Vagina (tissue), 2 donors: ENCODE results near the gene RB1. TPM values are rescaled to one million over a fixed set of nuclear protein-coding genes. Genes with fewer than 3 reads are reported as not detected.

Experiments used
- DNase-seq, 2 donors: peaks; one replicate each; pipeline ENCODE4 v3.0.0-alpha.2; 2017; ENCODE audit errors: extremely low spot score in 2 of 2
- H3K27ac ChIP-seq: fragments of 200-600 bp; sonication (generic); one replicate; pipeline ENCODE4 v1.5.1; 2019
- H3K27me3 ChIP-seq: fragments of 200-600 bp; sonication (generic); one replicate; pipeline ENCODE4 v1.5.1; 2019
- H3K36me3 ChIP-seq, 2 donors: fragments of 200-600 bp; sonication (generic); one replicate each; pipeline ENCODE4 v1.5.1; 2017 to 2019
- H3K4me1 ChIP-seq: fragments of 200-600 bp; sonication (generic); one replicate; pipeline ENCODE4 v1.5.1; 2019
- H3K4me3 ChIP-seq, 2 donors: fragments of 200-600 bp; sonication (generic); 1 replicate in 1 of 2; 2 replicates in 1 of 2; pipeline ENCODE4 v1.5.1; 2016 to 2019
- H3K9me3 ChIP-seq: fragments of 200-600 bp; sonication (generic); one replicate; pipeline ENCODE4 v1.5.1; 2019
- CTCF ChIP-seq, 3 experiments: fragments of 450-650 bp in 2 of 3; fragments of 200-600 bp in 1 of 3; sonication (generic) in 1 of 3; IDR thresholded peaks; one replicate each; pipeline ENCODE4 v1.5.1; 2017 to 2019; ENCODE audit warnings: antibody characterized with exemption in 3 of 3, mild to moderate bottlenecking in 2 of 3, moderate library complexity in 2 of 3
- POLR2A ChIP-seq, 2 donors: fragments of 450-650 bp; IDR thresholded peaks; one replicate each; pipeline ENCODE4 v1.6.1; 2017; ENCODE audit warnings: antibody characterized with exemption in 2 of 2, mild to moderate bottlenecking in 2 of 2, moderate library complexity in 2 of 2
- POLR2AphosphoS5 ChIP-seq, 2 donors: sonication (generic); formaldehyde crosslinking; IDR thresholded peaks; one replicate each; pipeline ENCODE4 v1.9.0; 2017; ENCODE audit warnings: antibody characterized with exemption in 2 of 2, mild to moderate bottlenecking in 2 of 2, low read depth in 1 of 2; ENCODE audit not compliant: insufficient read depth in 1 of 2
- intact Hi-C: fragments of 100-400 bp; cut with DNase I; formaldehyde crosslinking; loops from one replicate; pipeline ENCODE4 v1.15.1; 2023
- total RNA-seq: library from RNA; depleted of rRNA; stranded (reverse); fragments of >200 nt; gene quantifications from one replicate; pipeline ENCODE4 v1.2.3, GENCODE V29; 2016

Gene RB1
- total RNA-seq, 1 donor from 2014 or later, result 34.4 TPM

- H3K9me3 ChIP-seq, result no peaks in the 10 kb centered on the region
- DNase-seq, result no peak
- no peaks in the 10 kb centered on the region for H3K36me3 ChIP-seq
- H3K27ac ChIP-seq, result no peak overlapping the region
- TF ChIP-seq CTCF (IDR thresholded peaks at IDR 0.05) (no peak), POLR2A (IDR thresholded peaks at IDR 0.05) (no peak), POLR2AphosphoS5 (IDR thresholded peaks at IDR 0.05; ENCODE audit: insufficient read depth in 1 of 2, low read depth in 1 of 2) (no peak)
- H3K4me3 ChIP-seq, result no peak overlapping the region
- intact Hi-C loops, result no loop called here
- H3K4me1 ChIP-seq, result no peaks in the 10 kb centered on the region
- H3K27me3 ChIP-seq, result no peaks in the 10 kb centered on the region
Measured at GRCh38 chr13:48295271-48295670, 8.3 kb upstream of the RB1 start.

GRCh38 chr13:48296528-48296927 is 7.0 kb upstream of the RB1 start:
- no peaks in the 10 kb centered on the region for H3K27me3 ChIP-seq
- no peaks in the 10 kb centered on the region for H3K36me3 ChIP-seq
- H3K9me3 ChIP-seq, result no peaks in the 10 kb centered on the region
- intact Hi-C loops, result no loop called here
- no peak for DNase-seq
- no peak overlapping the region for H3K27ac ChIP-seq
- TF ChIP-seq POLR2A (IDR thresholded peaks at IDR 0.05) (no peak), CTCF (IDR thresholded peaks at IDR 0.05) (no peak), POLR2AphosphoS5 (IDR thresholded peaks at IDR 0.05; ENCODE audit: insufficient read depth in 1 of 2, low read depth in 1 of 2) (no peak)
- no peaks in the 10 kb centered on the region for H3K4me1 ChIP-seq
- no peak overlapping the region for H3K4me3 ChIP-seq

- TF ChIP-seq POLR2A (IDR thresholded peaks at IDR 0.05) (no peak), POLR2AphosphoS5 (IDR thresholded peaks at IDR 0.05; ENCODE audit: insufficient read depth in 1 of 2, low read depth in 1 of 2) (no peak), CTCF (IDR thresholded peaks at IDR 0.05) (no peak)
- no peaks in the 10 kb centered on the region for H3K36me3 ChIP-seq
Measured at GRCh38 chr13:48297131-48297786, 6.3 kb upstream of the RB1 start.

GRCh38 chr13:48299591-48299990 is 4.0 kb upstream of the RB1 start:
- TF ChIP-seq POLR2A (IDR thresholded peaks at IDR 0.05) (no peak), CTCF (IDR thresholded peaks at IDR 0.05) (no peak), POLR2AphosphoS5 (IDR thresholded peaks at IDR 0.05; ENCODE audit: insufficient read depth in 1 of 2, low read depth in 1 of 2) (no peak)
- Histone ChIP-seq H3K27ac (no peak overlapping the region), H3K36me3 (no peaks in the 10 kb centered on the region), H3K4me1 (no peaks in the 10 kb centered on the region), H3K27me3 (no peaks in the 10 kb centered on the region), H3K4me3 (no peak overlapping the region), H3K9me3 (no peaks in the 10 kb centered on the region)
- intact Hi-C loops, result no loop called here
- no peak for DNase-seq

More at GRCh38 chr13:48297131-48297786, 6.3 kb upstream of the RB1 start:
- Histone ChIP-seq H3K9me3 (no peaks in the 10 kb centered on the region), H3K4me1 (no peaks in the 10 kb centered on the region), H3K4me3 (no peak overlapping the region), H3K27me3 (no peaks in the 10 kb centered on the region), H3K27ac (no peak overlapping the region)
- DNase-seq, result no peak
- intact Hi-C loops, result no loop called here

GRCh38 chr13:48302871-48303358 is 636 bp upstream of the RB1 start:
- intact Hi-C loops, result loop anchor here (5.0 to 10.0 kb wide), 3 partner anchors 112 to 208 kb away; partner anchors contain the start of genes LPAR6 and MED4
- TF ChIP-seq CTCF (IDR thresholded peaks at IDR 0.05) (no peak), POLR2A (IDR thresholded peaks at IDR 0.05) (no peak), POLR2AphosphoS5 (IDR thresholded peaks at IDR 0.05; ENCODE audit: insufficient read depth in 1 of 2, low read depth in 1 of 2) (no peak)
- H3K4me3 ChIP-seq, result peak overlapping the region; percentile 90 to 98
- H3K9me3 ChIP-seq, result no peaks in the 10 kb centered on the region
- peaks cover 29% of the 10 kb centered on the region for H3K4me1 ChIP-seq
- no peak for DNase-seq
- no peaks in the 10 kb centered on the region for H3K36me3 ChIP-seq
- no peaks in the 10 kb centered on the region for H3K27me3 ChIP-seq
- peak overlapping the region; percentile 99 for H3K27ac ChIP-seq
